ENCODE data around the gene USP20.
"Not testable (repeated sequence)": the region's sequence is repeated elsewhere in the genome, so short reads cannot be mapped to it uniquely, and the experiment has no call there.

USP20 gene

DNA sequence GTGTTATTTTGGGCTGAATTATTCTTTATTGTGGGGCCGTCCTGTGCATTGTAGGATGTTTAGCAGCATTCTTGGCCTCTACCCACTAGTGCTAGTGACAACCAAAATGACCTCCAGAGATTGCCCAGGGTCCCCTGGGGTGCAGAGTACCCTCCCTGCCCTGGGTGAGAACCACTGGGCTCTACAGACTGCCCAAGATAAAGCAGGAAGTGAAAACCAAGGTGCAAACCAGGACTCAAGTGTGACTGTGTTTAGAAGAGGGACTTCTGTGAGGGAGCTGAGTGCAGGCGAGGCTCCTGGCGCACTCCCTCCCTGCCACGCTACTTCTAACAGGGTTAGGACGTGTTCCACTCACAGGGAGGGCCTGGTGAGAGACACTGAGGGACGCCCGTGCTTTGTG is 41.6 kb downstream of the USP20 start:
- no peak for FAIRE-seq

- no peak for FAIRE-seq
Measured at GRCh38 chr9:129878291-129878690, 43.0 kb downstream of the USP20 start.

DNA sequence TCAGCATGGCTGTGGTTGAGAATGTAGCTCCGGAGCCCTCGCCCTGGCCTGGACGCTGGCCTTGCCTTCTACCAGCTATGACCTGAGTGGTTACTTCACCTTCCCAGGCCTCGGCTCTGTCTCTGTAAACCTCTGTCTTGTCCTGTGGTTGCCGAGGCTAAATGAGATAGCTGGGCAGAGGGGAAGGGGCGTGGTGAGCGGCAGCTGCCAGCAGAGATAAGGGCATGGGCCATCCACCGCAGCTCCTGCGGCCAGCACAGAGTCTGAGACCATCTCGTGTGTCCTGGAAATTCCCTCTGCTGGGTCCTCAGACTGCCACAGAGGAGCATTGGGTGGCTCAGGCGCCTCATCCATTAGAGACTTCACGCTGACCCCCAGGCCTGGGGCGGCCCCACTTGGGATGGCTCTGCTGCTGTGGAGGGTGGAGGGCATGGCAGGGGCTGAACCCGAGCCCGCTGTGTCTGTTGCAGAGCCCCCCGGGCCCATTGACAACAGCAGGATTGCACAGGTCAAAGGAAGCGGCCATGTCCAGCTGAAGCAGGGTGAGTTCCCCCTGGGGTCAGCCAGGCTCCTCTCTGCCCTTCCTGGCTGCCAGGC is 43.9 kb downstream of the USP20 start:
- no peak for FAIRE-seq

- FAIRE-seq = no peak
Measured at GRCh38 chr9:129879991-129880653, 44.9 kb downstream of the USP20 start.

DNA sequence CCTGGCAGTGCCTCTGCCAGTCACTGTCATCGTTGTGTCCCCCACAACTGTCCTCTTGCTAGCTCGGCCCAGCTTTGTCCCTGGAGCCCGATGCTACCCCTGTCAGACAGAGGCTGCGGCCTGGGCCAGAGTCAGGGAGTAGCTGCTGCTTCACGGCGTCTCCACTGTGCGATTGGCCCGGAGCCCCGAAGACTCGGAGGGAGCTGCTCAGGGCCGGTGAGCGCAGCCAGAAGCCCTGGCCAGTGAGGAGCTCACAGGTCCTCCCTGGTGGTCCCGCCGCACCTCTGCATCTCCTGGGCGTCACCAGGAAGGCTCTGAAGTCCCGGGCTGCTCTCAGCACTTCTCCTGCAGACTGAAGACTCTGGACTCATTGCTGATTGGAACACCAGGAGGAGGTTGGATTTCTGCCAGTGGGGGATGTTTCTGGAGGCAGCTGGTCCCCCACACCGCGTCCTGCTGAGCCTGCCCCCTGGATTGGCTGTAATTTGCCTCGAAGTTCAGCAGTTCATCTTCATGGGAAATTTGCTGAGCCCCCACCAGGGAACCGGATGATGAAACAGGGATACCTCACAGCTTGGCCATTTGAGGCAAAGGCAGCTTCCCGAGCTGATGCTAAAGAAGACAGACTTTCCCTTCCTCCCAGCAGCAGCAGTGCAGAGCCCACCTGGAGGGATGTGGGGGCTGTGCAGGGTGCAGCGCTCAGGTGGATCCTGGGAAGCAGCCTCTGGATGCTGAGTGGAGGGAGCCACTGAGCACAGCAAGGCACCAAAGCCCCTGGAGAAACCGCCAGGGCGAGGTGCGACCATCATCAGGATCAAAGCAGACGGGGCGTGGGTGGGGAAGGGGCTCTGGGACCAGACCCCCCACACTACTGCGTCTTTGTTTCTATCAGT is 45.6 kb downstream of the USP20 start:
- no peak for FAIRE-seq

GRCh38 chr9:129881547-129882324 is 46.5 kb downstream of the USP20 start:
- FAIRE-seq = no peak

- no peak for FAIRE-seq
Measured at GRCh38 chr9:129884220-129885017, 49.2 kb downstream of the USP20 start.

DNA sequence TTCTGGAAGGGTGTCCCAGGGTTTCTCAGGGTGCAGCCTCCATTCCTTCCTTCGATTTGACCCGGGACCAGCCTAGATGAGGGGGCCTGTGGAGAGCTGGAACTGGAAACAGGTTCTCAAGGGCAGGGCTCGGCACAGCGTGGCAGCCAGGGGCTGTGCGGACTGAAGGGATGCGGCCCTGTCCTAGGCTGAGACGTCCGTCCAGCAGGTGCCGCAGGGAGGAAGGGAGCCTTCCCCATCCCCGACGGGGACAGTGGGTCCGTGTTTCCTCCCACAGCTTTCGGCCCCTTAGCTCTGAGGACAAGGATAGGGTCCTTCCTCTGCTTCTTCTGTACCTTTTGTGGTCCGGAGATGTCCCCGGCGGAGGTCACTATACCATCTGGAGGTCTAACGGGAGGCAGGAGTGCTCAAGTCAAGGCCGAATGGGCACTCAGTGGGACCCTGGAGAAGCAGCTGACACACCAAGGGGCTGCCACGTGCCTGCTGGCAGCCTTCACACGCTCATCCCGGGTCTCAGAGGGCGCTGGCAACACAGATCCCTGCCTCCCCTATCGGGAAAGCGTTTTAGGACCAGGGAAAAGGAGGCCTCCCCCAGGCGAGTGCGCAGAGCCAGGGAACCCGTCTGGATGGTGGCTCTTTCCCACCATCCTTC is 49.9 kb downstream of the USP20 start:
- FAIRE-seq = no peak

DNA sequence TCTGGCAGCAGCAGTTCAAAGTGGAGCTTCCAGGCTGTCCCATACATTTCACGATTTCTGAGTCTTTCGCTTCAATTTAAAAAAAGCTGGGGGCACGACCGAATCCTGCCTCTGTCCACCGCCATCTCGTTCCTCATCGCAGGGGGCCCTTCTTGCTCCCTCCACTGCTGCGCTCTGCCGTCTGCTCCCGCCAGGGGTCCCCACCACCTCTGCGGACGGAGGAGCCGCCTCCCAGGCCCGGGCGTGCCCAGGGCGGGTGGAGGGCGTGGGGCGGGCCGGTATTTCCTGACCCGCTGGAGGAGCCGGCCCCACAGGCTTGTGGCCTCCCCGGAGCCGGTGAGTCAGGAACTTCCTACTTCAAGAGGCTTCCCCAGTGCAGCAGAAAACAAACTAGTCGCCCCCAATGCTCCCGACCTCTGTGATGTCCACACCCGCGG is 50.4 kb downstream of the USP20 start:
- no peak for FAIRE-seq

DNA sequence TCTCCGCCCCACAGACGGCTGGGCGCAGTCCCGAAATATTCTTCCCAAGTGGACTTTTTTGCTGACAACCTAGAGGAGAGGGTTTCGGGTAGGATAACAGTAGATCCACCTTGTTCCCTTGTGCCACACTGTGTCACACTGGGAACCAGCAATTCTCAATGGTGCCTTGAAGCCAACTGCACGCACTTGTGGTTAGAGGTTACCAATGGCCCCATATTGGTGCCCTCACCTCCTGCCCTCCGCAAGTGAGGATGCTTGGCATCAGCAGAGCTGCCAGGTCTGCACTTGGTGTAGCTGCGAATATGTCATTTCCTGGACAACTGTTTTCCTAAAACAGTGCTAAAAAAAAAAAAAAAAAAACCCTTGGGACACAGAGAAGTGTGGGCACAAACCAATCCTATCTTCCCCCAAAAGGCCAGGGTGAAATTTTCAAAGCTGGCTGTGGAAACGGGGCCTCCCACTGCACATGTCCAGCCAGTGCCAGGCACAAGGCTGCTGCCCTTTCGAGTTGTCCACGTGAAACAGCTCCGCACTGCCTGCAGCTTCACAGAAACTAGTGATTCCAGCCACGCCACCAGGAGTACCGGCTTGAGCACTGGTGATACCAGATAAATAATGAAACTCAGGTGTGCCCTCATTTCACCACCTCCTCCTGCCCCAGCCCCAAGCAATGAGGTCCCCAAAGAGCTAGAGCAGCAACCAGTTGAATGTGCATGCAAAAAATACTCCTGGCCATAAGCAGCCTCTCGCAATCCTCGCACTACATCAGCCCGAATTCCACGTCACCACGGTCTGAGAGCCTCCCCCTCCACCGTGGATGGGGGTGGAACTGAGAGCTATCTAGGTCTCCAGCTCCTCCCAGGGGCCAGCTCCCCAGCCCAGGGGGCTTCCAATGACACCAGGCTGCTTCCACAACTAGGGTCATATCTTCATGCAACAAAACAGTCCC is 51.2 kb downstream of the USP20 start:
- FAIRE-seq = no peak

DNA sequence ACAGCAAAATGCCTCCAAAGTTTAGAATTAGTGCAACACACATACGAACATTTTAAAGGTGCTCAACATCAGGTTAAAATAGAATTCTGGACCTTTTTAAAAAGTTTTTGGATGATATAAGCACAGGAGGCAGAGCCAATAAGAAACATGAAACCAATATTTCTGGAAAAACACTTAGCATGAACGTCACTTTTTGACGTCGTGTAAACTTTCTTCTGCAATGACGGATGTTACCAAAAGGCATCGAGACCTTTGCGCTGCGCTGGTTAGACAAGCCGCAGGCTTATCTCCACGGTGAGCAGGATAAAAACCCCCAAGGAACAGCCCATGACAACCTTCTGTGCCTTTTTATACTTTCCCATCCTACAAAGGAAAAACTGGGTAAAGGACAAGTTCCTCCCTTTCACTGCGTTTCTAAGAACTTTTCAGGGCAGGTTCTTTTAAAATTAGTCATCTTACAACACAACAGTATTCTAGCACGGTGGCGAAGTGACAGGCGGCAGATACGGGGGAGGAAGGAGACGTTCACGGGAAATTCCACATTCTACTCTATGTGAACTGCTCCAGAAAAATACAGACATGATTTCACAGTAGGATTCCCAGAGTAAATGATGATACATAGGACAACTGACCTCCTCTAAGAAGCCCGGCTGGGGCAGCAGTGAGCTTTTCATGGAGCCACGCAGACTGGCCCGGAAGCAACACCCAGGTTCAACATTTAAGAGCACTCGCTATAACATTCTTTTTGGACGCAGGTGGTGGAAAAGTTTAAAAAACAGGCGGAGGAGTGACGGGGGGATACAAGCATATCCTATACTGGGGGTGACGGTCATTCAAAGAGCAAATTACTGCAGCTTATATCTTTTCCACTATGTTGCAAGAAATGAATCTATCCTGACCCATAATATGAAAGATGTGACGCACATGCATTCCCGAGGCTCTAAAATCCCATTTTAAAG is 52.4 kb downstream of the USP20 start:
- FAIRE-seq = no peak

- FAIRE-seq = no peak
Measured at GRCh38 chr9:129888293-129889121, 53.2 kb downstream of the USP20 start.

- FAIRE-seq = no peak
Measured at GRCh38 chr9:129889122-129889940, 54.1 kb downstream of the USP20 start.

- FAIRE-seq = no peak
Measured at GRCh38 chr9:129889941-129890717, 54.9 kb downstream of the USP20 start.

GRCh38 chr9:129890718-129891299 is 55.6 kb downstream of the USP20 start:
- not testable (repeated sequence) for FAIRE-seq

DNA sequence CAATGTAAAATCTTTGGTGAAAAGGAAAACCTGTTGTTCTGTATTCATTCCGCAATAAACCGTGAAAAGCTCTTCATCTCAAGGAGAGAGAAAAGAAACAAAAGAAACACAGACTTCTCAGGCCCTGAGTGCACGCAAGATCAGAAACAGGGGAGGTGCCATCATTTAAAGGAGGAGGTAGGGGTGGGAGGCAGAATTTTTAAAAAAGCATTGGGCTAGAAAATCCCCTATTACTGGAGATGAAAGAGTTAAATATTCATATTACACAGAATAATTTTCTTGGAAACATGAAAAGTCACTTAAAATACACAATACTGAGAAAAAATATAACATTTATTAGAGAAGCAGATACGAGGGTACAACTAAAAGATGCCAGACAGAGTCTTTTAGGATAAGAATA is 56.3 kb downstream of the USP20 start:
- FAIRE-seq = no peak

Measured in A204.1 (cell line).